Keratinocyte (primary cell): Measurements from ENCODE around the gene CES2. TPM values are rescaled to one million over a fixed set of nuclear protein-coding genes. Genes with fewer than 3 reads are reported as not detected.

Source experiments
- DNase-seq: peaks from one replicate; pipeline ENCODE4 v3.0.0-alpha.2; 2011; ENCODE audit warnings: low read depth, missing footprints, low spot score
- FAIRE-seq: peaks from 2 replicates; lab custom pipeline; 2011; peaks lifted over from hg19 to GRCh38; lab: Jason Lieb, UNC
- H2AFZ ChIP-seq: 2 replicates; pipeline ENCODE4 v1.6.0; 2012; ENCODE audit warnings: low read length, control low read depth, inconsistent platforms; ENCODE audit not compliant: control insufficient read depth
- H3K27ac ChIP-seq: 2 replicates; pipeline ENCODE4 v1.5.1; 2011; ENCODE audit warnings: low read length; ENCODE audit not compliant: control insufficient read depth, insufficient read depth
- H3K27me3 ChIP-seq: 3 replicates; pipeline ENCODE4 v1.6.0; 2011; ENCODE audit warnings: low read length; ENCODE audit not compliant: control insufficient read depth, insufficient read depth; ENCODE audit errors: extremely low read depth
- H3K36me3 ChIP-seq, 2 experiments: 2 replicates in 1 of 2; 3 replicates in 1 of 2; pipeline ENCODE4 v1.5.1; 2011; ENCODE audit warnings: low read length in 2 of 2, mild to moderate bottlenecking in 1 of 2; ENCODE audit not compliant: control insufficient read depth in 2 of 2, insufficient read depth in 2 of 2; ENCODE audit errors: extremely low read depth in 1 of 2
- H3K4me1 ChIP-seq: 3 replicates; pipeline ENCODE4 v1.5.1; 2011; ENCODE audit warnings: low read length; ENCODE audit not compliant: control insufficient read depth, insufficient read depth; ENCODE audit errors: extremely low read depth
- H3K4me2 ChIP-seq: 3 replicates; pipeline ENCODE4 v1.6.0; 2011; ENCODE audit warnings: low read depth, low read length; ENCODE audit not compliant: control insufficient read depth, insufficient read depth; ENCODE audit errors: extremely low read depth
- H3K4me3 ChIP-seq, 3 experiments: fragments of 200-600 bp in 1 of 3; sonication (generic) in 1 of 3; 2 replicates in 2 of 3; 3 replicates in 1 of 3; pipeline ENCODE4 v1.5.1; 2011 to 2016; ENCODE audit warnings: low read length in 3 of 3, mild to moderate bottlenecking in 3 of 3, control low read depth in 2 of 3, inconsistent platforms in 1 of 3, low read depth in 1 of 3, mixed read lengths in 1 of 3, mixed run types in 1 of 3, moderate library complexity in 1 of 3; ENCODE audit not compliant: control insufficient read depth in 2 of 3, insufficient read depth in 2 of 3; ENCODE audit errors: extremely low read depth in 1 of 3
- H3K79me2 ChIP-seq: 2 replicates; pipeline ENCODE4 v1.6.0; 2012; ENCODE audit warnings: low read length; ENCODE audit not compliant: control insufficient read depth, insufficient read depth
- H3K9ac ChIP-seq: 3 replicates; pipeline ENCODE4 v1.6.0; 2011; ENCODE audit warnings: low read length; ENCODE audit not compliant: control insufficient read depth, insufficient read depth; ENCODE audit errors: extremely low read depth
- H3K9me1 ChIP-seq: 3 replicates; pipeline ENCODE4 v1.6.0; 2011; ENCODE audit warnings: low read length; ENCODE audit not compliant: control insufficient read depth, insufficient read depth; ENCODE audit errors: extremely low read depth
- H3K9me3 ChIP-seq: 2 replicates; pipeline ENCODE4 v1.5.1; 2012; ENCODE audit warnings: low read depth, low read length; ENCODE audit not compliant: control insufficient read depth
- H4K20me1 ChIP-seq: 3 replicates; pipeline ENCODE4 v1.6.0; 2011; ENCODE audit warnings: low read length; ENCODE audit not compliant: control insufficient read depth, insufficient read depth; ENCODE audit errors: extremely low read depth
- EZH2 ChIP-seq: IDR thresholded peaks from one replicate; pipeline ENCODE4 v1.6.1; 2012; ENCODE audit warnings: inconsistent platforms, mild to moderate bottlenecking, low read length, moderate library complexity
- dilution Hi-C: fragments of 300-500 bp; cut with MboI; formaldehyde crosslinking; loops from one replicate; pipeline ENCODE4 v1.7.0; 2020; ENCODE audit warnings: low sequenced_read_pairs; ENCODE audit not compliant: extremely low pct_ligation_motif_present
- polyA plus RNA-seq, 5 experiments: library from polyadenylated mRNA; depleted of rRNA in 3 of 5; stranded (reverse) in 3 of 5; stranded (forward) in 1 of 5; unstranded in 1 of 5; fragments of >200 nt; gene quantifications; 1 replicate in 1 of 5; 2 replicates in 3 of 5; 3 replicates in 1 of 5; pipeline versions ENCODE4 v1.2.1 to v1.2.3, GENCODE V29; 2011 to 2012; ENCODE audit warnings: missing spikeins in 2 of 5, low read depth in 1 of 5, low replicate concordance in 1 of 5
- TF ChIP-seq, protein P1 (sequence below), 3 experiments: IDR thresholded peaks in 1 of 3; conservative IDR thresholded peaks in 1 of 3; optimal IDR thresholded peaks in 1 of 3; 2 replicates in 2 of 3; 3 replicates in 1 of 3; pipeline versions ENCODE3 to v1.5.1; 2011; ENCODE audit warnings: low read length in 3 of 3, mild to moderate bottlenecking in 3 of 3, moderate library complexity in 2 of 3, control low read depth in 1 of 3, inconsistent platforms in 1 of 3; ENCODE audit not compliant: insufficient read depth in 2 of 3; ENCODE audit errors: extremely low read depth in 1 of 3

The CES2 gene
- polyA plus RNA-seq, 1 donor (not counting 4 experiments of a cell fraction or from before 2014, with no cell fraction given): 41.6 TPM

DNA sequence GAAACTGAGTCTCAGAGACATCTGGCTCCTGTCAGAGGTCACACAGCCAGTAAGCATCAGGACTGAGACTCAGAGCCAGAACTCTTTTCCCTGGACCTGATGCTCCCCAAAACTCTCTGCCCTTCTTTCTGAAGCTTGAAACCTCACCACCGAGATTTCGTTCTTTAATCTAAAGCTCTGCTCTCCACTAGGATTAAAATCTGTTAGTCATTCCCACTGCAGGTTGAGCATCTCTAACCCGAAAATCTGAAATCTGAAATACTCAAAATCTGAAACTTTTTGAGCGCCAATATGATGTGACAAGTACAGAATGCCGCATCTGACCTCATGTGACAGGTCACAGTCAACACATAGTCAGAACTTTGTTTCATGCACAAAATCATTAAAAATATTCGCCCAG is 18.8 kb upstream of the CES2 start:
- Histone ChIP-seq H3K9ac (no peak overlapping the region), H3K9me1 (no peaks in the 10 kb centered on the region), H4K20me1 (no peaks in the 10 kb centered on the region), H3K27ac (no peak overlapping the region), H3K27me3 (peaks cover 8% of the 10 kb centered on the region), H3K79me2 (no peaks in the 10 kb centered on the region), H3K4me2 (no peak overlapping the region), H3K4me3 (no peak overlapping the region), H3K4me1 (peaks cover 5% of the 10 kb centered on the region), H3K36me3 (no peaks in the 10 kb centered on the region), H2AFZ (no peak overlapping the region), H3K9me3 (no peaks in the 10 kb centered on the region)
- FAIRE-seq (no peak), DNase-seq (no peak)
- TF ChIP-seq EZH2: no peak
- TF ChIP-seq, protein P1, sequence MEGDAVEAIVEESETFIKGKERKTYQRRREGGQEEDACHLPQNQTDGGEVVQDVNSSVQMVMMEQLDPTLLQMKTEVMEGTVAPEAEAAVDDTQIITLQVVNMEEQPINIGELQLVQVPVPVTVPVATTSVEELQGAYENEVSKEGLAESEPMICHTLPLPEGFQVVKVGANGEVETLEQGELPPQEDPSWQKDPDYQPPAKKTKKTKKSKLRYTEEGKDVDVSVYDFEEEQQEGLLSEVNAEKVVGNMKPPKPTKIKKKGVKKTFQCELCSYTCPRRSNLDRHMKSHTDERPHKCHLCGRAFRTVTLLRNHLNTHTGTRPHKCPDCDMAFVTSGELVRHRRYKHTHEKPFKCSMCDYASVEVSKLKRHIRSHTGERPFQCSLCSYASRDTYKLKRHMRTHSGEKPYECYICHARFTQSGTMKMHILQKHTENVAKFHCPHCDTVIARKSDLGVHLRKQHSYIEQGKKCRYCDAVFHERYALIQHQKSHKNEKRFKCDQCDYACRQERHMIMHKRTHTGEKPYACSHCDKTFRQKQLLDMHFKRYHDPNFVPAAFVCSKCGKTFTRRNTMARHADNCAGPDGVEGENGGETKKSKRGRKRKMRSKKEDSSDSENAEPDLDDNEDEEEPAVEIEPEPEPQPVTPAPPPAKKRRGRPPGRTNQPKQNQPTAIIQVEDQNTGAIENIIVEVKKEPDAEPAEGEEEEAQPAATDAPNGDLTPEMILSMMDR (optimal IDR thresholded peaks at IDR 0.05 in 1 of 3, IDR thresholded peaks at IDR 0.05 in 1 of 3, conservative IDR thresholded peaks at IDR 0.05 in 1 of 3; ENCODE audit: extremely low read depth in 1 of 3, insufficient read depth in 2 of 3, low read length in 3 of 3): no peak
- dilution Hi-C loops: no loop called here

- no peaks in the 10 kb centered on the region for H3K79me2 ChIP-seq
- H3K9me3 ChIP-seq: no peaks in the 10 kb centered on the region
- no peak overlapping the region for H2AFZ ChIP-seq
- H3K4me3 ChIP-seq: no peak overlapping the region
- no peak overlapping the region for H3K9ac ChIP-seq
- TF ChIP-seq EZH2: no peak
- TF ChIP-seq, protein P1 (optimal IDR thresholded peaks at IDR 0.05 in 1 of 3, IDR thresholded peaks at IDR 0.05 in 1 of 3, conservative IDR thresholded peaks at IDR 0.05 in 1 of 3; ENCODE audit: extremely low read depth in 1 of 3, insufficient read depth in 2 of 3, low read length in 3 of 3): no peak
- H3K9me1 ChIP-seq: no peaks in the 10 kb centered on the region
- no peak for FAIRE-seq
- H3K27ac ChIP-seq: no peak overlapping the region
- H4K20me1 ChIP-seq: no peaks in the 10 kb centered on the region
- dilution Hi-C loops: no loop called here
- DNase-seq: no peak
- H3K4me1 ChIP-seq: peaks cover 3% of the 10 kb centered on the region
- H3K4me2 ChIP-seq: no peak overlapping the region
- H3K27me3 ChIP-seq: peaks cover 13% of the 10 kb centered on the region
- H3K36me3 ChIP-seq: no peaks in the 10 kb centered on the region
Observed at GRCh38 chr16:66917741-66918140, 17.6 kb upstream of the CES2 start.
